ENCODE results near the gene TMEM132D. TPM values are rescaled to one million over a fixed set of nuclear protein-coding genes. Genes with fewer than 3 reads are reported as not detected.

The TMEM132D gene
- total RNA-seq, 1 donor, result not detected

DNA sequence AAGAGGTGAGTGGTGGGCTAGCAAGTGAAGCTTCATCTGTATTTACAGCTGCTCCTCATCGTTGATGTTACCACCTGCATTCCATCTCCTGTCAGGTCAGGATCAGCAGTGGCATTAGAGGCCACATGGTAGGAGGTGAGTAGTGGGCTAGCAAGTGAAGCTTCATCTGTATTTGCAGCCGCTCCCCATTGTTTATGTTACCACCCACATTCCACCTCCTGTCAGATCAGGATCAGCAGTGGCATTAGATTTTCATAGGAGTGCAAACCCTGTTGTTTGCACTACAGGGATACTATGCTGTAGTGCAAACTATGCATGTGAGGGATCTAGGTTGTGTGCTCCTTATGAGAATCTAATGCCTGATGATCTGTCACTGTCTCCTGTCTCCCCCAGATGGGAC, 531.5 kb downstream of the TMEM132D start:
- Histone ChIP-seq H3K36me3 (ENCODE audit: insufficient read depth, low read length) (no peaks in the 10 kb centered on the region), H3K27ac (ENCODE audit: low read depth, low read length) (no peak overlapping the region), H3K4me2 (ENCODE audit: insufficient read depth, low read length) (no peak overlapping the region), H3K27me3 (ENCODE audit: insufficient read depth, low read length) (no peaks in the 10 kb centered on the region), H3K4me1 (ENCODE audit: insufficient read depth, low read length) (no peaks in the 10 kb centered on the region), H4K20me1 (ENCODE audit: insufficient read depth, low read length) (no peaks in the 10 kb centered on the region), H3K4me3 (ENCODE audit: insufficient read depth, low read length) (no peak overlapping the region), H3K9me3 (ENCODE audit: low read depth, low read length) (peaks cover 2% of the 10 kb centered on the region), H2AFZ (ENCODE audit: low read length) (no peak overlapping the region), H3K79me2 (ENCODE audit: insufficient read depth, low read length) (no peaks in the 10 kb centered on the region)
- TF ChIP-seq, protein P1, sequence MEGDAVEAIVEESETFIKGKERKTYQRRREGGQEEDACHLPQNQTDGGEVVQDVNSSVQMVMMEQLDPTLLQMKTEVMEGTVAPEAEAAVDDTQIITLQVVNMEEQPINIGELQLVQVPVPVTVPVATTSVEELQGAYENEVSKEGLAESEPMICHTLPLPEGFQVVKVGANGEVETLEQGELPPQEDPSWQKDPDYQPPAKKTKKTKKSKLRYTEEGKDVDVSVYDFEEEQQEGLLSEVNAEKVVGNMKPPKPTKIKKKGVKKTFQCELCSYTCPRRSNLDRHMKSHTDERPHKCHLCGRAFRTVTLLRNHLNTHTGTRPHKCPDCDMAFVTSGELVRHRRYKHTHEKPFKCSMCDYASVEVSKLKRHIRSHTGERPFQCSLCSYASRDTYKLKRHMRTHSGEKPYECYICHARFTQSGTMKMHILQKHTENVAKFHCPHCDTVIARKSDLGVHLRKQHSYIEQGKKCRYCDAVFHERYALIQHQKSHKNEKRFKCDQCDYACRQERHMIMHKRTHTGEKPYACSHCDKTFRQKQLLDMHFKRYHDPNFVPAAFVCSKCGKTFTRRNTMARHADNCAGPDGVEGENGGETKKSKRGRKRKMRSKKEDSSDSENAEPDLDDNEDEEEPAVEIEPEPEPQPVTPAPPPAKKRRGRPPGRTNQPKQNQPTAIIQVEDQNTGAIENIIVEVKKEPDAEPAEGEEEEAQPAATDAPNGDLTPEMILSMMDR (IDR thresholded peaks at IDR 0.05; ENCODE audit: extremely low read depth, low read depth, low read length), result no peak
- DNase-seq (ENCODE audit: insufficient read length, low spot score, missing footprints), result no peak

DNA sequence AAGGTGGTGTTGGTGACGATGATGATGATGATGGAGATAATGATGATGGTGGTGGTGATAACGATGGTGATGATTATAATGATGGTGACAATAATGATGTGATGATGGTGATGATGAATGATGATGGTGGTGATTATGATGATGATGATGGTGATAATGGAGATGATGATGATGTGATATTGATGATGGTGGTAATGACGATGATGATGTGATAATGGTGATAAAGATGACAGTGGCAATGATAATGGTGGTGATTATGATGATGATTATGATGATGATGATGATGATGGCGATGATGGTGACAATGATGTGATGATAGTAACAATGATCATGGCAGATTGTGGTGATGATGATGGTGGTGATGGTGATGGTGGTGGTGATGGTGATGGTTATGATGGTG, 532.6 kb downstream of the TMEM132D start:
- no peak overlapping the region for H3K27ac ChIP-seq (ENCODE audit: low read depth, low read length)
- no peaks in the 10 kb centered on the region for H3K79me2 ChIP-seq (ENCODE audit: insufficient read depth, low read length)
- H4K20me1 ChIP-seq (ENCODE audit: insufficient read depth, low read length), result no peaks in the 10 kb centered on the region
- H3K4me2 ChIP-seq (ENCODE audit: insufficient read depth, low read length), result no peak overlapping the region
- no peak for DNase-seq (ENCODE audit: insufficient read length, low spot score, missing footprints)
- H3K4me3 ChIP-seq (ENCODE audit: insufficient read depth, low read length), result no peak overlapping the region
- H3K4me1 ChIP-seq (ENCODE audit: insufficient read depth, low read length), result no peaks in the 10 kb centered on the region
- no peaks in the 10 kb centered on the region for H3K36me3 ChIP-seq (ENCODE audit: insufficient read depth, low read length)
- no peak overlapping the region for H2AFZ ChIP-seq (ENCODE audit: low read length)
- H3K27me3 ChIP-seq (ENCODE audit: insufficient read depth, low read length), result no peaks in the 10 kb centered on the region
- peaks cover 2% of the 10 kb centered on the region for H3K9me3 ChIP-seq (ENCODE audit: low read depth, low read length)
- TF ChIP-seq, protein P1 (IDR thresholded peaks at IDR 0.05; ENCODE audit: extremely low read depth, low read depth, low read length), result no peak

DNA sequence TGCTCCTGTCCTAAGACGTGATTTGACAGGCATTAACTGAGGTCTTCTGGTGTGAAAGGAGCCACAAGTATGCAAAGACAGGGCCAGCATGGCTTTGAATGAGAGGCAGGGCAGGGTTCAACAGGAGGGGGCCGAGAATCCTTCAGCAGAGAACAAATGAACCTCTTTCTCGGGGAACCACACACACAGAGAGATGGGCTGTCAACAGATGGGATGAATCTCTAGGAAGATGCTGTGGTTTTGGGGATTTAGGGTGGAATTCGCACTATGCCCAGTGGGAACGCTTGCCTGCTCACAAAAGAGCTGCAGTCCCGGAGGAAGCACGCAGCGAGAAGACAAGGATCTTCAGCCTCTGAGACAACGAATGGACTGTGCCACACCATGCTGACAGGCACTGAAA, 537.2 kb downstream of the TMEM132D start:
- H4K20me1 ChIP-seq (ENCODE audit: insufficient read depth, low read length), result no peaks in the 10 kb centered on the region
- no peaks in the 10 kb centered on the region for H3K79me2 ChIP-seq (ENCODE audit: insufficient read depth, low read length)
- no peaks in the 10 kb centered on the region for H3K4me1 ChIP-seq (ENCODE audit: insufficient read depth, low read length)
- DNase-seq (ENCODE audit: insufficient read length, low spot score, missing footprints), result no peak
- H3K36me3 ChIP-seq (ENCODE audit: insufficient read depth, low read length), result no peaks in the 10 kb centered on the region
- H3K27me3 ChIP-seq (ENCODE audit: insufficient read depth, low read length), result no peaks in the 10 kb centered on the region
- TF ChIP-seq, protein P1 (IDR thresholded peaks at IDR 0.05; ENCODE audit: extremely low read depth, low read depth, low read length), result no peak
- H3K4me2 ChIP-seq (ENCODE audit: insufficient read depth, low read length), result no peak overlapping the region
- H2AFZ ChIP-seq (ENCODE audit: low read length), result no peak overlapping the region
- H3K9me3 ChIP-seq (ENCODE audit: low read depth, low read length), result peaks cover 5% of the 10 kb centered on the region
- no peak overlapping the region for H3K4me3 ChIP-seq (ENCODE audit: insufficient read depth, low read length)
- H3K27ac ChIP-seq (ENCODE audit: low read depth, low read length), result no peak overlapping the region

DNA sequence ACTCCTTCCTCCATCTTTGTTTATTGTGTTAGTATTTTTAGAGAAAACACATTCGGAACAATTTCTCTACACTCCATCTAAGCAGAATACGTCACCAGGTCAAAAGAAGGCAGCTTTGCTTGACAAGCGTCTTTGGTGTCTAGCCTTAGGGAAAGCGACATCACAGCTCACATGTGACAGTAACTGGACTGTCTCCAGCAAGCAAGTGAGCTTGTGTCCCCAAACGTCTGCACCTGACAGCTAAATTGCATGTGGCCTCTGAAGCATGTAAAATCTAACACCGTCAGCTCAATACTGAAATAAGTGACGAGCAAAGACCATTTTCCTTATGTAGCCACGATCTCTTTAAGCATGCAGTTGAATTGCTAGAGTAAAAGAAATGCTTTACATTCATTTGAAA, 540.8 kb downstream of the TMEM132D start:
- Histone ChIP-seq H3K27ac (ENCODE audit: low read depth, low read length) (no peak overlapping the region), H3K4me3 (ENCODE audit: insufficient read depth, low read length) (no peak overlapping the region), H3K36me3 (ENCODE audit: insufficient read depth, low read length) (no peaks in the 10 kb centered on the region), H3K79me2 (ENCODE audit: insufficient read depth, low read length) (no peaks in the 10 kb centered on the region), H2AFZ (ENCODE audit: low read length) (no peak overlapping the region), H3K4me1 (ENCODE audit: insufficient read depth, low read length) (no peaks in the 10 kb centered on the region), H3K9me3 (ENCODE audit: low read depth, low read length) (peaks cover 3% of the 10 kb centered on the region), H4K20me1 (ENCODE audit: insufficient read depth, low read length) (no peaks in the 10 kb centered on the region), H3K4me2 (ENCODE audit: insufficient read depth, low read length) (no peak overlapping the region), H3K27me3 (ENCODE audit: insufficient read depth, low read length) (no peaks in the 10 kb centered on the region)
- TF ChIP-seq, protein P1 (IDR thresholded peaks at IDR 0.05; ENCODE audit: extremely low read depth, low read depth, low read length), result no peak
- DNase-seq (ENCODE audit: insufficient read length, low spot score, missing footprints), result no peak

All from osteoblast (primary cell).